Lower leg skin (tissue), 4 donors: ENCODE results near the gene APC. TPM values are rescaled to one million over a fixed set of nuclear protein-coding genes. Genes with fewer than 3 reads are reported as not detected.

Source experiments
- DNase-seq, 2 donors: peaks; one replicate each; pipeline ENCODE4 v3.0.0-alpha.2; 2019; ENCODE audit warnings: low spot score in 2 of 2
- H3K4me3 ChIP-seq: fragments of 200-600 bp; sonication (generic); 2 replicates; pipeline ENCODE4 v1.5.1; 2017; ENCODE audit warnings: mild to moderate bottlenecking, low read depth; ENCODE audit not compliant: poor library complexity, severe bottlenecking
- POLR2A ChIP-seq, 2 donors: fragments of 450-650 bp; IDR thresholded peaks; one replicate each; pipeline ENCODE4 v1.6.1; 2016 to 2017; ENCODE audit warnings: antibody characterized with exemption in 2 of 2, mild to moderate bottlenecking in 1 of 2, moderate library complexity in 1 of 2
- WGBS, 2 donors: methylation state at CpG; one replicate each; pipeline ENCODE4 v1.1.5; 2018; 5-methylcytosine and 5-hydroxymethylcytosine counted together
- intact Hi-C: fragments of 100-400 bp; cut with DNase I; formaldehyde crosslinking; loops from one replicate; pipeline ENCODE4 v1.15.0; 2023; ENCODE audit warnings: low total_unique reads
- total RNA-seq, 4 donors: library from RNA; depleted of rRNA; stranded (reverse); fragments of >200 nt; gene quantifications; one replicate each; pipeline ENCODE4 v1.1.0, GENCODE V29; 2016
- TF ChIP-seq, protein P1 (sequence below), 3 donors: fragments of 450-650 bp; IDR thresholded peaks; one replicate each; pipeline ENCODE4 v1.5.1; 2016; ENCODE audit warnings: antibody characterized with exemption in 3 of 3, mild to moderate bottlenecking in 3 of 3, moderate library complexity in 2 of 3

Gene APC
- total RNA-seq, 4 donors from 2014 or later = 52.6 to 82.8 (median 61.9) TPM

DNA sequence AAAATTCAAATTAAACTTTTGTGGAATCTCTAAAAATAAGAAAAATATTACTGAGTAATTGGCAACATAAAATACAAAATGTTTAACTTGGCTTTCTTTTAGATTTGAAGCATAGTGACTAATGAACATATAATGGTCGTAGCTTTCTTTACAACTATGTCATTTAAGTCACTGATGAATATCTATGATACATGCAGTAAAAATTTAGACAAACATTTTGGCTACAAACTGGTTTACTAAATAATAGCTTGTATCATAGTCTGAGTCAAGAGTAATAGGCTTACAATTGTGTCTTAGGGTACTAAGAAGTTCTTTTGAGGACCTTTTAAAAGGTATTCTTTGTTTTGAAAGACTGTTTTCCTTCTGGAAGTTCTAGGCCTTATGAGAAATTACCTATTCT lies 2.0 kb upstream of the APC start:
- no peak overlapping the region for H3K4me3 ChIP-seq
- 41 to 42% methylated on average over 1 of the region's 1 CpG for WGBS, 2 donors
- no peak for DNase-seq
- intact Hi-C loops = no loop called here
- no peak for TF ChIP-seq POLR2A (IDR thresholded peaks at IDR 0.05)
- TF ChIP-seq, protein P1, sequence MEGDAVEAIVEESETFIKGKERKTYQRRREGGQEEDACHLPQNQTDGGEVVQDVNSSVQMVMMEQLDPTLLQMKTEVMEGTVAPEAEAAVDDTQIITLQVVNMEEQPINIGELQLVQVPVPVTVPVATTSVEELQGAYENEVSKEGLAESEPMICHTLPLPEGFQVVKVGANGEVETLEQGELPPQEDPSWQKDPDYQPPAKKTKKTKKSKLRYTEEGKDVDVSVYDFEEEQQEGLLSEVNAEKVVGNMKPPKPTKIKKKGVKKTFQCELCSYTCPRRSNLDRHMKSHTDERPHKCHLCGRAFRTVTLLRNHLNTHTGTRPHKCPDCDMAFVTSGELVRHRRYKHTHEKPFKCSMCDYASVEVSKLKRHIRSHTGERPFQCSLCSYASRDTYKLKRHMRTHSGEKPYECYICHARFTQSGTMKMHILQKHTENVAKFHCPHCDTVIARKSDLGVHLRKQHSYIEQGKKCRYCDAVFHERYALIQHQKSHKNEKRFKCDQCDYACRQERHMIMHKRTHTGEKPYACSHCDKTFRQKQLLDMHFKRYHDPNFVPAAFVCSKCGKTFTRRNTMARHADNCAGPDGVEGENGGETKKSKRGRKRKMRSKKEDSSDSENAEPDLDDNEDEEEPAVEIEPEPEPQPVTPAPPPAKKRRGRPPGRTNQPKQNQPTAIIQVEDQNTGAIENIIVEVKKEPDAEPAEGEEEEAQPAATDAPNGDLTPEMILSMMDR (IDR thresholded peaks at IDR 0.05) = no peak

DNA sequence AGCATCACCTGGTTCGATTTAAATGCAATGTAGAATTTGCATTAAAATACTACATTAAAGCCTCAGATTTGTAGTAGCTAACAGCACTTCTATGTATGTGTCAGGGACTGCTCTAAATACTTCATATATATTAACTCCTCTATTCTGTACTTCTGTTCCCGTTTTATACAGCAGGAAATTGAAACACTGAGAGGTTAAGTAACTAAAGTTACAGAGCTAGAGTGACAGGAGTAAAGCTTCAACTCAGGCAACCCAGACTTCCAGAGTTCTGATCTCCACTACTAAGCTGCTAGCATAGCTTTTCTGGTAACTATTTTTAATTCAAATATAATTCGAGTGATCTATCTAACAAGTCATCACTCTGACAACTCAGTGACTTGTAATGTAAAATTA lies 619 bp upstream of the APC start:
- H3K4me3 ChIP-seq = no peak overlapping the region
- intact Hi-C loops = no loop called here
- WGBS, 2 donors = 10 to 18% methylated on average over 3 of the region's 3 CpGs
- DNase-seq = no peak
- TF ChIP-seq, protein P1 (IDR thresholded peaks at IDR 0.05) = no peak
- no peak for TF ChIP-seq POLR2A (IDR thresholded peaks at IDR 0.05)

DNA sequence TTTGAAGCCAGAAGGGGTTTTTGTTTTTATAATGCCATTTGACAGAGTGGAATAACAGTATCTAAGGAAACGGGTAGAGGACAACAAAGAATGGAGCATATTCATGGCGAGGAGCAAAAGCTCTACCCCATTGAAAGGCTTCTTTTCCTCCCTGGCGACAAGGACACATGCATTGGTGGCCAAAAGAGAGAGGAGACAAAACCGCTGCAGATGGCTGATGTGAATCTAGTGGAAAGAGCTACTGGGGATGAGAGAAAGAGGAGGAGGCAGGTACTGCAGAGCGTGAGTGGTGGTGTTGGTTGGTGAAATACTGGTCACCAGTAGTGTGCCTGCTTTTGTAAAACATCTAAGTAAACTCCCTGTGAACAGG lies 491 bp downstream of the APC start:
- TF ChIP-seq POLR2A (IDR thresholded peaks at IDR 0.05) = no peak
- TF ChIP-seq, protein P1 (IDR thresholded peaks at IDR 0.05) = no peak
- intact Hi-C loops = no loop called here
- no peak for DNase-seq
- WGBS, 2 donors = 18 to 25% methylated on average over 5 of the region's 5 CpGs
- H3K4me3 ChIP-seq = peak overlapping the region; percentile 51

DNA sequence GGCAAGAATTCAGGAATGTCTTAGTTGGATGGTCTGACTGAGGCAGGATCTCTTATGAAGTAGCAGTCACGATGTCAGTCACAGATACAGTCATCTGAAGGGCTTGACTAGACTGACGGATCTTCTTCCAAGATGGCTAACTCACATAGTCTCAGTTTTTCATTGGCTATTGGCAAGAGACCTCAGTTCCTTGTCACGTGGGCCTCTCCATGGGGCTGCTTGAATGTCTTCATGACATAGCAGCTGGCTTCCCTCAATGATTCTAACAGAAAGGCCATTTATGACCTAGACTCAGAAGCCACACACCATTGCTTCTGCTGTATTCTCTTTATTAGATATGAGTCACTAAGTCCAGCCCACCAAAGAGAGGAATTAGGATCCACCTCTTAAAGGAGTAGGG lies 4.7 kb downstream of the APC start:
- WGBS, 2 donors = 82 to 91% methylated on average over 3 of the region's 3 CpGs
- no peak for DNase-seq
- TF ChIP-seq, protein P1 (IDR thresholded peaks at IDR 0.05) = no peak
- TF ChIP-seq POLR2A (IDR thresholded peaks at IDR 0.05) = no peak
- intact Hi-C loops = no loop called here
- H3K4me3 ChIP-seq = no peak overlapping the region

DNA sequence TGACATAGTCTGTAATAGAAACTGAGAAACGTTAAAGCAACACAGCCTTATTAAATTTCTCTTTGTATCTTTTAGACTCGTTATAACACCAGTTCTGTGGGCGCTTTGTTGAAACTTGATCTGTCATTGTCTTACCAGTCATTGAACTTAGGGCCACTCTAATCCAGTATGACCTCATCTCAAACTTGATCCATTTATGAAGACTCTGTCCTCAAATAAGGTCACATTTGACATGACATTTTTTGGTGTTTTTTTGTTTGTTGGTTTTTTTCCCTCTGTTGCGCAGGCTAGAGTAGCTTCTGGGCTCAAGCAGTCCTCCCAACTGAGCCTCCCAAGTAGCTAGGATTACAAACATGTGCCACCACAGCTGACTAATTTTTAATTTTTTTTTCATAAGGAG lies 5.9 kb downstream of the APC start:
- WGBS, 2 donors = 91 to 94% methylated on average over 4 of the region's 4 CpGs
- H3K4me3 ChIP-seq = no peak overlapping the region

DNA sequence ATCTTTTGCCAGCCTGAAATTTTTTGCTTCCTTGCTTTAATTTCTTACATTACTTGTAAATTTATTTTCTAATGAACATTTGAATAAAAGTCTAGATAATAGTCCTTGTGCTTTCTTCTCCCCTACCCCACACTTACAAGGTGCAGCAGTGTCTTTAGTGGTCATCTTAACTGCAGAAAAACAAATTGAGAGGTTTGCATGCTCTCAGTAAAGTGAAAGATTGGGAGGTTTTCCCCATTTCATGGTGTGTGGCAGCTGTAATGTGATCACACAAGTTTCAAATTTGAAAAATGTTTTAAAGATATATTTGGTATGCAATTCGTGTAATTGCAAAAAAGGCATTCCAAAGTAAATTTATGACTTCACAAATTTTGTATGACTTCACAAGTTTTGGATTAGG lies 14.7 kb downstream of the APC start:
- H3K4me3 ChIP-seq = no peak overlapping the region
- intact Hi-C loops = no loop called here
- DNase-seq = no peak
- WGBS, 2 donors = 51 to 61% methylated on average over 1 of the region's 1 CpG
- TF ChIP-seq POLR2A (IDR thresholded peaks at IDR 0.05) = no peak
- TF ChIP-seq, protein P1 (IDR thresholded peaks at IDR 0.05) = no peak

More for the DNA sequence above, 5.9 kb downstream of the APC start:
- intact Hi-C loops = no loop called here
- no peak for DNase-seq
- no peak for TF ChIP-seq POLR2A (IDR thresholded peaks at IDR 0.05)
- TF ChIP-seq, protein P1 (IDR thresholded peaks at IDR 0.05) = no peak
